GM11168 (cell line): ENCODE data around the gene POLD3.

Experiments
- in situ Hi-C: fragments of 300-500 bp; cut with MboI; formaldehyde crosslinking; loops from one replicate; pipeline ENCODE4 v1.12.0; 2022; ENCODE audit warnings: low sequenced_read_pairs; ENCODE audit not compliant: unreplicated experiment

POLD3 gene

GRCh38 chr11:74669211-74670160 lies 77.1 kb downstream of the POLD3 start:
- in situ Hi-C loops = no loop called here

- in situ Hi-C loops = no loop called here
These were observed 77.8 kb downstream of the POLD3 start for GRCh38 chr11:74670171-74670570.

- in situ Hi-C loops = no loop called here
These were observed 79.3 kb downstream of the POLD3 start for GRCh38 chr11:74671520-74672196.

DNA sequence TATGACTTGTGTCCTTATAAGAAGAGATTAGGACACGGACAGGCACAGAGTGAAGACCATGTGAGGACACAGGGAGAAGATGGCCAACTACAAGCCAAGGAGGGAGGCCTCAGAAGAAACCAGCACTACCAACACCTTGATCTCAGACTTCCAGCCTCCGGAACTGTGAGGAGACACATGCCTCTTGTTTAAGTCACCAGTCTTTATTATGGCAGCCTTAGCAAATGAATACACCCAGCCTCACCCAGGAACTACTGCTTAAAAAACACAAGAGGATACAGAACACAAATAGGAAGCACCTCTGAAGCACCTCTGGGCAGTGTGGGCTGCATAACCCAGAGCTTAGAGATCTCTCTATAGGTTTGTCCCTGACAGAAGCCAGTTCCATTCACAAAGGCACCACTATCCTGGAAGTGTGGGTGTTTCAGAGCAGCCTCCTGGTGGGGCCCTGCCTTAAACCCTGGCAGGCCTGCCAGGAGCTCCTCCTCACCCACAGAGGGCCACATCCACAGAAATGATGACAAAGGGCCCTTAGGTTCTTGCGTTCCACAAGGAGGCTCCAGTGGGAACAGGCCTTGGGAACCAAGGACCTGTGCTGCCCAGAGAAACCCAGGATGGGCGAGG lies 80.1 kb downstream of the POLD3 start:
- in situ Hi-C loops = no loop called here

GRCh38 chr11:74672956-74673692 lies 80.7 kb downstream of the POLD3 start:
- in situ Hi-C loops = no loop called here

GRCh38 chr11:74673693-74674360 lies 81.4 kb downstream of the POLD3 start:
- in situ Hi-C loops = no loop called here

GRCh38 chr11:74675761-74676160 lies 83.4 kb downstream of the POLD3 start:
- in situ Hi-C loops = no loop called here

DNA sequence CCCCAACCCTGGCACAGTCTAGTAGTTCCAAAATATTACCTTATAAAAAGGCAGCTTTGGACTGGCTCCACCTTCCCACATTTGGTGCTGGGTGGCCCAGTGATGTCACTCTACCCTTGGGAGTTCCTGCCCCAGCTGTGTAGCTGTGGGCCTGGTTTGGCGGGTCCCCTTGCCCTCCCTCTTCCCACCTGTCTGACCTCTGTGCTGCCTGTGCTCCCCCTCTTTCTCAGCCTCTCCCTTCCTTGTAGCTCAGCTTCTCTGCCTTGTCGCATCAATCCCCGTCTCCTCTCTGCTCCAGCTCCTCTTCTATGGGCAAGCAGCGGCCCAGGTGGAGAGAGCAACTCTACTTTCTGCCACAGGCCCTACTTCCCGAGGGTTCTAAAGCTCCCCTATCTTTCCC lies 84.2 kb downstream of the POLD3 start:
- in situ Hi-C loops = no loop called here

- in situ Hi-C loops = no loop called here
These were observed 84.7 kb downstream of the POLD3 start for GRCh38 chr11:74677131-74677530.

- in situ Hi-C loops = no loop called here
These were observed 85.7 kb downstream of the POLD3 start for GRCh38 chr11:74678041-74678440.

- in situ Hi-C loops = no loop called here
These were observed 86.5 kb downstream of the POLD3 start for GRCh38 chr11:74678591-74679512.

DNA sequence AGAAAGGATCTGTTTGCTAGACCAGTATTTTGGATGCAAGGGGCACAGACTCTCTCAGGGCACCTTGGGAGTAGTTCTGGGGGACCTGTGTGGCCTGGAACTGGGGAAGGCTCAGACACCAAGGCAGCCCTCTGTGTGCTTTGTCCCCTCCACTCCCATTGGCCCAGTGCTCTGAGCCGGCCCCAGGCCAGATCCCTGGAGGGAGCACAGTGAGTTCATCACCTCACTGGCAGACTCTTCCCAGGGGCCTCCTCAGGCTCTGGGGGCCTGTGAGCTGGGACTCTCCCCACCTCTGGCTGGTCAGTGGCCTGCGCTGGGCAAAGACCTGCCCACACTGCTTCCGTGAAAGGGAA lies 87.1 kb downstream of the POLD3 start:
- in situ Hi-C loops = no loop called here

GRCh38 chr11:74680035-74680671 lies 87.8 kb downstream of the POLD3 start:
- in situ Hi-C loops = no loop called here

DNA sequence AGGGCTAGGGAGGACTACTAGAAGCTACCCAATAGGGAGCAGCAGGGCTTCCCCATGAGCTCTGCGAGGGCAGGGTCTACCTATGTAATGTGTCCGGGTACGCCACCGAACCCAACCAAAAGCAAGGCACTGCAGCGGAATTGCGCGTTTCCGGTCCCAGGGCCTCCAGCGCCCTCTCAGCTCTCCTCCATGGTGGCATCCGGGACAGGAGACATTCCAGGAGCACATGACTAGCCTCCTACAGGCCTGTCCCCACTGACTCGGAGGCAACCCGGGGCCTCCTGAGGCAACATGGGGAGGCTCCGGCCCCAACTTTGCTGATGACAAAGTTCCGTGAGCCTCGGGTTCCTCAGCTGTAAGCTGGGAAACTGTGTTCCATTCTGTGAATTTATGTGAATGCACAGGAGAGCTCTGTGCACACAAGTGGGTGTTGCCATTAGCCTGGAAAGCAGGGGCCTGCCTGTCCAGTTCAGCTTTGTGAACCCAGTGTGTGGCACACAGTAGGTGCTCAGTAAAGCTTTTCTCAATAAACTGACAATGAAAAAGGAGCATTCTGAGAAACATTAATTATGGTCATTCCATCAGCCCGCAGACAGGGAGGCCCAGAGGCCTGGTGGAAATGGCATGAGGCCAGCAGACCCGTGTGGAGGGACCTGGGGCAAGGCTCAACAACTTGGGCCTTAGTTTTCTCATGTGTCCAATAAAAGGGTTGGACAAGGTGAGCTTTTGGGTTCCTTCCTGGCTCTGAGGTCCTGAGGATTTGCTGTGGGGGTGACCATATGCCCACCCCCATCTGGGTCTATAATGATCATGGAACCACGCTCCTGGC lies 88.5 kb downstream of the POLD3 start:
- in situ Hi-C loops = no loop called here

- in situ Hi-C loops = no loop called here
These were observed 89.6 kb downstream of the POLD3 start for GRCh38 chr11:74681686-74682651.

- in situ Hi-C loops = no loop called here
These were observed 90.4 kb downstream of the POLD3 start for GRCh38 chr11:74682731-74683278.
